Measurements from ENCODE around the gene PARD3.

The PARD3 gene

GRCh38 chr10:34125702-34126101 lies 689.4 kb downstream of the PARD3 start:
- H3K4me1 ChIP-seq, result peaks cover 0 to 20% (median 12%) of the 10 kb centered on the region in 4 donors
- H3K27ac ChIP-seq, result no peak overlapping the region
- DNase-seq, result no peak
- no peaks in the 10 kb centered on the region for H3K36me3 ChIP-seq
- no peaks in the 10 kb centered on the region for H3K27me3 ChIP-seq
- H3K4me3 ChIP-seq, result no peak overlapping the region
- intact Hi-C loops (cut with DNase I; ENCODE audit: low total_unique reads), result no loop called here
- no peaks in the 10 kb centered on the region for H3K9me3 ChIP-seq
- no peak for TF ChIP-seq CTCF (IDR thresholded peaks at IDR 0.05)

- Histone ChIP-seq H3K27ac (no peak overlapping the region), H3K27me3 (no peaks in the 10 kb centered on the region), H3K36me3 (peaks cover 0 to under 1% (median 0%) of the 10 kb centered on the region in 3 donors), H3K4me1 (peaks cover 0 to 20% (median 12%) of the 10 kb centered on the region in 4 donors), H3K4me3 (no peak overlapping the region), H3K9me3 (no peaks in the 10 kb centered on the region)
- no peak for DNase-seq
- TF ChIP-seq CTCF (IDR thresholded peaks at IDR 0.05), result no peak
- intact Hi-C loops (cut with DNase I; ENCODE audit: low total_unique reads), result no loop called here
These were observed 690.5 kb downstream of the PARD3 start for GRCh38 chr10:34124522-34125035.

- peaks cover 0 to 11% (median 0%) of the 10 kb centered on the region in 3 donors for H3K36me3 ChIP-seq
- H3K27me3 ChIP-seq, result no peaks in the 10 kb centered on the region
- peak overlapping the region in 1 of 2 donors; percentile 14 for H3K27ac ChIP-seq
- peaks cover 0 to 22% (median 15%) of the 10 kb centered on the region in 4 donors for H3K4me1 ChIP-seq
- no peaks in the 10 kb centered on the region for H3K9me3 ChIP-seq
- DNase-seq, result no peak
- intact Hi-C loops (cut with DNase I; ENCODE audit: low total_unique reads), result no loop called here
- TF ChIP-seq CTCF (IDR thresholded peaks at IDR 0.05), result no peak
- no peak overlapping the region for H3K4me3 ChIP-seq
These were observed 693.1 kb downstream of the PARD3 start for GRCh38 chr10:34121781-34122622.

- Histone ChIP-seq H3K27me3 (no peaks in the 10 kb centered on the region), H3K4me3 (no peak overlapping the region), H3K27ac (no peak overlapping the region), H3K4me1 (peaks cover 0 to 29% (median 16%) of the 10 kb centered on the region in 4 donors), H3K9me3 (no peaks in the 10 kb centered on the region), H3K36me3 (peaks cover 0 to 11% (median 0%) of the 10 kb centered on the region in 3 donors)
- intact Hi-C loops (cut with DNase I; ENCODE audit: low total_unique reads), result no loop called here
- DNase-seq, result no peak
- no peak for TF ChIP-seq CTCF (IDR thresholded peaks at IDR 0.05)
These were observed 693.9 kb downstream of the PARD3 start for GRCh38 chr10:34121125-34121753.

GRCh38 chr10:34119456-34119855 lies 695.6 kb downstream of the PARD3 start:
- Histone ChIP-seq H3K27ac (no peak overlapping the region), H3K36me3 (peaks cover 0 to 11% (median 0%) of the 10 kb centered on the region in 3 donors), H3K9me3 (no peaks in the 10 kb centered on the region), H3K4me1 (peaks cover 0 to 27% (median 13%) of the 10 kb centered on the region in 4 donors), H3K4me3 (no peak overlapping the region), H3K27me3 (no peaks in the 10 kb centered on the region)
- DNase-seq, result no peak
- TF ChIP-seq CTCF (IDR thresholded peaks at IDR 0.05), result no peak
- intact Hi-C loops (cut with DNase I; ENCODE audit: low total_unique reads), result no loop called here
